Measurements from ENCODE around the gene UBE2M.
A peak's percentile ranks its signal among the peaks of the same experiment; 100 is the strongest.

Gene UBE2M

DNA sequence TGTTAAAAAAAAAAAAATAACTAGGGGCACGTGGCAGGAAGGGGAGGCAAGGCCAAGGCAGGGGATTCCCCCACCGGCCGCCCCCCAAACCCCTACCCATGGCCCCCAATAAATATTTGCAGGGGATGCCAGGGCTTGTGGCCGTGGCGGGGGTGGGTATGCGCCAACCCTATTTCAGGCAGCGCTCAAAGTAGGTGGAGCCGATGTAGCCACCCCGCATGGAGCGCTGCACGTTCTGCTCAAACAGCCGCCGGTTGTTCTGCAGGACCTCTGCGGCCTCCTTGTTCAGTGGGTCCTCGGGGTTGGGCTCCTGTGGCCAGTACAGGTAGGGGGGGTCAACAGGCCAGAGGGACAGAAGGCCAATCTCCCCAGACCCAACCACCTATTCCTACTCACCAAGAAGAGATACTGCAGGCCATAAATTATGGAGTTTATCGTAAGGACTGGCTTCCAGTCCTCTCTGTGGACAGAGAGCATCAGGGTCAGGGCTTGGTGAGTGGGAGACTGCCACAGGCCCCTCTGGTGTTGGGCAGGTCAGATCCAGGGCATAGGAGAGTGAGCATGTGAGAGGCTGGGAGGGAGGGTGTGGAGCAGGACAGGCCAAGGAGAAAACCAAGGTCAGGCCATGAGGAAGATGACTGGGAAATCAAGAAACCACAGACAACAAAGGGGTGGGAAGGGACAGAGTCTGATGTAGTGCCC lies 2.3 kb downstream of the UBE2M start:
- H3K27ac ChIP-seq = peak overlapping the region; percentile 96
- TF ChIP-seq ZFX (IDR thresholded peaks at IDR 0.05) = no peak
- TF ChIP-seq, protein P1, sequence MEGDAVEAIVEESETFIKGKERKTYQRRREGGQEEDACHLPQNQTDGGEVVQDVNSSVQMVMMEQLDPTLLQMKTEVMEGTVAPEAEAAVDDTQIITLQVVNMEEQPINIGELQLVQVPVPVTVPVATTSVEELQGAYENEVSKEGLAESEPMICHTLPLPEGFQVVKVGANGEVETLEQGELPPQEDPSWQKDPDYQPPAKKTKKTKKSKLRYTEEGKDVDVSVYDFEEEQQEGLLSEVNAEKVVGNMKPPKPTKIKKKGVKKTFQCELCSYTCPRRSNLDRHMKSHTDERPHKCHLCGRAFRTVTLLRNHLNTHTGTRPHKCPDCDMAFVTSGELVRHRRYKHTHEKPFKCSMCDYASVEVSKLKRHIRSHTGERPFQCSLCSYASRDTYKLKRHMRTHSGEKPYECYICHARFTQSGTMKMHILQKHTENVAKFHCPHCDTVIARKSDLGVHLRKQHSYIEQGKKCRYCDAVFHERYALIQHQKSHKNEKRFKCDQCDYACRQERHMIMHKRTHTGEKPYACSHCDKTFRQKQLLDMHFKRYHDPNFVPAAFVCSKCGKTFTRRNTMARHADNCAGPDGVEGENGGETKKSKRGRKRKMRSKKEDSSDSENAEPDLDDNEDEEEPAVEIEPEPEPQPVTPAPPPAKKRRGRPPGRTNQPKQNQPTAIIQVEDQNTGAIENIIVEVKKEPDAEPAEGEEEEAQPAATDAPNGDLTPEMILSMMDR (conservative IDR thresholded peaks at IDR 0.05) = no peak

DNA sequence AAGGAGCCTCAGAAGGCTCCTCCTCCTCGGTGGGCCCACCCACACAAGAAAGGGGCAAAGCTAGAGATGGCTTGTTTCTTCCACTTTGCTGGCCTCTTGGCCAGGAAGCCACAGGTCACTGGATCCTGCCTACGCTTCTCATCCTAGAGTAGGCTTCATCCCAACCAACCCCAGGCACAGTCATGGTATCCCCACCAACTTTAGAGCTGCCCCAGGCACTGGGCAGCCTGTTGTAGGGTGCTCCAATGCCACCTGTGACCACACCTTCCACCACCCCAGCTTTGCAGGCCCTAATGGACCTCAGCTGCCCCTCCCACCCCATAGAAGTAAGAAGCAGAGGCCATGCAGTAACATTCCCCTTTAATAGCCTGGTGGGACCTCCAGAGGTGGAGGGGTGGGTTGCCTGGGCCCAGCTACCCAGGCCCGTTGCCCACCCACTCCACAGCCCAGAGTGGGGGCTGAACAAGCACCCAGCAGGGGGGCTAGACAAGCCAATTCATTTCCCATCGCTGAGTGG lies 3.0 kb downstream of the UBE2M start:
- H3K27ac ChIP-seq = peak overlapping the region; percentile 81
- TF ChIP-seq ZFX (IDR thresholded peaks at IDR 0.05) = no peak
- TF ChIP-seq, protein P1 (conservative IDR thresholded peaks at IDR 0.05) = no peak

DNA sequence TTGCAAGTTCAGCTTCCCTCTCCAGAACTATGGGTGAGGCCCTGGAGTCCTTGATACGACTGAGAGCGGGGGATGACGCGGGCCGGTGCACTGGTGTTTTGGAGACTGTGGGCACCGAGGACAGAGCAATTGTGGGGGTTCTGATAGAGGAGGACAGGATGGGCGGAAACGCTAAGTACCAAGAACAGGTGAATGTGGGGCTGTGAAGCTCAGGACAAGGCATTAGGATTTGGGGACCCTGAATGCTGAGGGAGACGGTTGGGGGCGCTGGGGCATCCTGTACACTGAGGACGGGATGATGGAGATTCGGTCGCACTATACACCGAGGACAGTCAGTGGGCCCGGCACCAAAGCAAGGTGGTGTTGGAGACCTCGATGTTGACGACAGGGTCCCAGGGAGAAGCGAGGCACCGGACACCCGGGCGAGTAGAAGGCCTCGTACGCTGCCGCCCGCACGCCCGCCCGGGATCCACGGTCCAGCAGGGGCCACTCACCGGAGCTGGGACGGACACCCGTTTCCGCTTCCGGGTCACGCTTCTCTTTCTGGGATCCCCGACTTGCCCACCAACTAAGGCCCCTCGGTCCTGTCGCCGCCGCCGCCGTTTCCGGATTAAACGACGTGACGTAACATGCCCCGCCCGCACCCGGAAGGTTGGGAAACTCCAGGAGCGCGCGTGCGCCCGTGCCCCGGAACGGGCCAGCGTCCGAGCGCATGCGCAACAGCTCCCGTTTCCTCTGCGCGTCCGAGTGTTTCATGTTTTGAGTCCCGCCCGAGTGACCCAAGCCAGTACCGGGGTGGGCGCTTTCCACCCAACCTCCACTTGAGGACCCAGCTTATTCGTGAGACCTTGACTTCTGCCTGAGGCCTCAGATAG lies 3.7 kb downstream of the UBE2M start, which contains the start of gene CHMP2A:
TSS of gene CHMP2A (minus strand) at position 612 of the 875 bp plus-strand sequence. CDS start 893 bp downstream, outside the sequence.
- peak within 1 kb of the TSS; percentile 81 for H3K27ac ChIP-seq
- TF ChIP-seq, protein P1 (conservative IDR thresholded peaks at IDR 0.05) = no peak
- TF ChIP-seq ZFX (IDR thresholded peaks at IDR 0.05) = peak; percentile 45; the same call in 1 of the 2 replicates

DNA sequence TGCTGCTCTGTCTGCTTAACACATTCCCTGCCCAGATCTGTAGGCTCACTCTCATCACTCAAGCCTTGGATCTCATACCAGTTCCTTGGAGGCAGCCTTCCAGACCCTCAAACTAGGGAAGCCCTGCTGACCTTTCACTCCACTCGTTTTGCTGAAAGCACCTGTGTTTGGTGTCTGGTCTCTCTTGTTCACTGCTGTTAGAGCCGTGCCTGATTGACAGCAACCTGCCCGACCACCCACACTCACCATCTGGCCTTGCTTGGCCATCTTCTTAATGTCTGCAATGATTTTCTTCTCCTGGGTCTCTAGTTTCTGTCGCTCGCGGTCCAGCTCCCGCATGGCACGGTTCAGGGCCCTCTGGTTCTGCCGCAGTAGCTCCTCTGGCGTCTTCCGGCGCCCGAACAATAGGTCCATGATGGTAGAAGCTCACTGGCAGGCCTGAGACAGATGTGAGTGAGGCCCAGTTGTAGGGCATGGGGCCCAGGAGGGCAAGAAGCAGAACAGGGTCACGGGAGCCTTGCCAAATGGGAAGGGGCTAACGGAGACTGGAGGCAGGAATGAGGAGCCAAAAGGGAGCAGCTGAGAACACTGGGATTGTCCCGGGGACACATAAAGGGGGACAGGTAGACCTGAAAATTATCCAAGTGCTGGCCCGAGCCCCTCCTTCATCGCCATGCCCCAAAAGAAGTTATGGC lies 4.5 kb downstream of the UBE2M start:
- no peak for TF ChIP-seq ZFX (IDR thresholded peaks at IDR 0.05)

DNA sequence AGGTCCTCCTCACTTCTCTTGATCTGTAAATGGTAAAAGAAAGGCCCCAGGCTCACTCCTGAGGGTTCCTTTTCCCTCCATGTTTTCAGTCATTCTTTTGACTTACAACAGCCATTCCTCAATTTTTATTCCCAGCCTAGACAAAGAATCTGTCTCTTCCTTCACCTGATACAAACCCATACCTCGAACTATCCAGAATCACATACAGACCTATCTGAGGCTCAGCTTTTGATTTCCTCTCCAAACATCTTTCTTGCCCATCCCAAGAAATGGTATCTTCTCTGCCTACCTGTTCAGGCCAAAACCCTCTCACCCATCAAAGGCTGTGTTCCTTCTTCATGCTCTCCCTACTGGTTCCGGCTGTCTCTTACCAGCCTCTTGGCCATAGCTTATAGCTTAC lies 5.8 kb downstream of the UBE2M start:
- TF ChIP-seq ZFX (IDR thresholded peaks at IDR 0.05) = no peak
- TF ChIP-seq, protein P1 (conservative IDR thresholded peaks at IDR 0.05) = no peak
- no peak overlapping the region for H3K27ac ChIP-seq

More for the DNA sequence above, 4.5 kb downstream of the UBE2M start:
- peak overlapping the region; percentile 81 for H3K27ac ChIP-seq

DNA sequence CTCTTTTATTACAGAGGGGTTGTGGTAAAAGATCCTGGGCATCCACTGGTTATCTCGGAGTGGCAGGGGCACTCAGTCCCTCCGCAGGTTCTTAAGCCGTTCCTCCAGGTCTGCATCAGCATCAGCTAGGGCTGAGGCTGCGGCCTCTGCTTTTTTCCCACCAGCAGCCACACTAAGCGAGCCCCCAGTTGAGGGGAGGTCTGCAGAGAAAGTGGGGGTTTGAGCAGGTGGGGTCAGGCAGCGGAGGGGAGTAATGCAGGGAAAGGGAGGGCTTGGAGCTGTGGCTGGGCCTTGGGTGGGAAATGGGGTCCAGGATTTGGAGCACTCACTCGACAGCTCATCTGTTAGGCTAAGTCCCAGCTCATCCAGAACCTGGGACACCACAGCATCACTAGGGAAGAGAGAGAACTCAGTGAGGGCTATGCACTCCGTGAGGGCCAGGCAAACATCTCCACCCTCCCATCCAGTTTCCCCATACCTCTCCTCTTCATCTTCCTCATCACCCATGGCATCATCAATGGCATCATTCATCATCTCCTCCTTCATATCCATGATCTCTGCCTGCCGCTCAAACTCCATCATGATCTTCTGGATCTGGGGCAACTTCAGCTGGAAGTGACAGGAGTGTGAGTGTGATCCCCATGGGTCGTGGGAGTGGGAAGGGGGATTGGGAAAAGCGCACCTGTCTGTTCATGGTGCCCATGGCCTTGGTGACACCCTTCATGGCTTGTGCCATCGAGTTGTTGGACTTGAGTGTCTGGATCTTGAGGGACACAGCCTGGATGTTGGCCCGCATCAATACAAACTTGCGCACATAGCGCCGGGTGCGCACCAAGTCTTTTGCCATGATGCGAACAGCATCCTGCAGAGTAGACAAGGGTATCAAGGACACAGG lies 6.6 kb downstream of the UBE2M start:
- TF ChIP-seq, protein P1 (conservative IDR thresholded peaks at IDR 0.05) = no peak
- TF ChIP-seq ZFX (IDR thresholded peaks at IDR 0.05) = no peak
- H3K27ac ChIP-seq = no peak overlapping the region

DNA sequence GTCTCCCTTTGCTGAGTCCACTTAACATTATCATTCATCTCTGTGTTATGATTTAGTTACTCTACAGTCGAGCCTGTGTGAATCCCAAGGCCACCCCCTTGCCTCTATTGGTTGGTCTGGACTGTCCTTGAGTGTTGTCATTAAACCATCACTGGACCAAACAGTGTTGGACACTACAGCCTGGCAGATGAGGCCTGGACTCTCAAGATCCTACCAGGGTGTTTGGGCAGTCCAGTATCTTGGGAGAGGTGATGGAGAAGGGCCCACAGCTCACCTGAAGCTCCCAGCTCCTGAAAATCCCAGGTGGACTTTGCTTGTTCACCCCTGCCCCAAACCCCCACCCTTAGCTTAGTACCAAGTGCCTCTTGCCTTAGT lies 7.3 kb downstream of the UBE2M start:
- H3K27ac ChIP-seq = no peak overlapping the region
- TF ChIP-seq, protein P1 (conservative IDR thresholded peaks at IDR 0.05) = no peak
- no peak for TF ChIP-seq ZFX (IDR thresholded peaks at IDR 0.05)

Measured in C4-2B (cell line).